HuH-7.5 (cell line): ENCODE measurements around the gene DDA1.
"Not testable (repeated sequence)": the region's sequence is repeated elsewhere in the genome, so short reads cannot be mapped to it uniquely, and the experiment has no call there.

Experiments used
- DNase-seq: peaks from one replicate; pipeline ENCODE4 v3.0.0; 2011; ENCODE audit warnings: low spot score

The DDA1 gene

DNA sequence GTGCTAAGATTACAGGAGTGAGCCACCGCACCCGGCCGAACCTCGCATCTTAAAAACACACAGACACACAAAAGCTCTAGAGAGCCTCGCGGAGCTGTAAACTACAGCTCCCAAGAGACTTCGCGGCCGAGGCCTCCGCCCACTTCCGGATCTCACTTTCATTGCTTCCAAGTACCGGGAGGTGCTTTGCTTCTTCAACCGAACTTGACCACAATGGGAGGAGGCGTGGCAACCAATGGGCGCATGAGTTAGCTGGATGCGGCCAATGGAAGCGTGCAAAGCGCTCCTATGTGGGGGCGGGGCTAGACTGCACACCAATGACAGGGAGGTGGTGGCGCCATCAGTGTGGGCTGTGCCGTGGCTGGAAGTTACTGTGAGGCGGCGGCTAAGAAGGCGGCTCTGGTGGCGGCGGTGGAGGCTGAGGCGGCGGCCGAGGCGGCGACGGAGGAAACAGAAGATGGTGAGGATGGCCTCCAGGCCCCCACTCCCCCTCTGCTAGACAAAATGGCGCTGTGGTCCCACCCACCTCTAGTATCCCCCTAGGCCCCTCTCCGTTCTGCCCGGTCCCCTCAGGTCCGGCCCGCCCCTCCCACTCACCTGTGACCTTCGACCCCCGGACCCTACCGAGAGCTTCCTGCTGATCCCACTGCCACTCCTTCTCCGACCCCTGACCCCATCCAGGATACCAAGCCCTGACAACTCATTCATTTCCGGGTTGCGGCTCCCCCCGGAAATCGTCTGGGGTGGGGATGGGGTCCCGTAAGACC is at the start of gene DDA1:
TSS of gene DDA1 (plus strand) at position 366 of the 767 bp plus-strand sequence. CDS start at position 458, 92 bp downstream.
- DNase-seq: peak; percentile 99

- DNase-seq: no peak
These were observed 49.4 kb upstream of the DDA1 start for GRCh38 chr19:17259934-17260333.

DNA sequence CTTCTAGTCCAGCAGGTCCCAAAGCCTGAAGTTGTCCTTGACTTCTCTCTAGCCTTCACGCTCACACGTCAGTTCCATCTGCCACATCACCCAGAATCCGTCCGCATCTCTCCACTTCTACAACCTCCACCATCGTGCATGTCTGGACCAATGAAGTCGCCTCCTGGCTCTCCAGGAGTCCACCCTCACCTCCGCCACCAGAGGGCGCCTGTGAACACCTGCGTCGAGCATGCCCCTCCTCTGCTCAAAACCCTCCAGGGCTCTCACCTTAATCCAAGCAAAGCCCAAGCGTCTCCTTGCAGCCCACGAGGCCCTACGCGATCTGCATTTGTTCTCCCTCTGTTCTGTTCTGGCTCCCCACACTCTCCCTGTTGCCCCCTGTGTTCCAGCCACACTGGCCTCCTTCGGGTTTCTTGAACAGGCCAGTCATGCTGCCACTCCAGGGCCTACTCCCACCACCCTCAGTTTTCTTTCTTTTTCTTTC is 48.5 kb upstream of the DDA1 start:
- peak; percentile 98 for DNase-seq

GRCh38 chr19:17262557-17262956 is 46.8 kb upstream of the DDA1 start:
- DNase-seq: no peak

DNA sequence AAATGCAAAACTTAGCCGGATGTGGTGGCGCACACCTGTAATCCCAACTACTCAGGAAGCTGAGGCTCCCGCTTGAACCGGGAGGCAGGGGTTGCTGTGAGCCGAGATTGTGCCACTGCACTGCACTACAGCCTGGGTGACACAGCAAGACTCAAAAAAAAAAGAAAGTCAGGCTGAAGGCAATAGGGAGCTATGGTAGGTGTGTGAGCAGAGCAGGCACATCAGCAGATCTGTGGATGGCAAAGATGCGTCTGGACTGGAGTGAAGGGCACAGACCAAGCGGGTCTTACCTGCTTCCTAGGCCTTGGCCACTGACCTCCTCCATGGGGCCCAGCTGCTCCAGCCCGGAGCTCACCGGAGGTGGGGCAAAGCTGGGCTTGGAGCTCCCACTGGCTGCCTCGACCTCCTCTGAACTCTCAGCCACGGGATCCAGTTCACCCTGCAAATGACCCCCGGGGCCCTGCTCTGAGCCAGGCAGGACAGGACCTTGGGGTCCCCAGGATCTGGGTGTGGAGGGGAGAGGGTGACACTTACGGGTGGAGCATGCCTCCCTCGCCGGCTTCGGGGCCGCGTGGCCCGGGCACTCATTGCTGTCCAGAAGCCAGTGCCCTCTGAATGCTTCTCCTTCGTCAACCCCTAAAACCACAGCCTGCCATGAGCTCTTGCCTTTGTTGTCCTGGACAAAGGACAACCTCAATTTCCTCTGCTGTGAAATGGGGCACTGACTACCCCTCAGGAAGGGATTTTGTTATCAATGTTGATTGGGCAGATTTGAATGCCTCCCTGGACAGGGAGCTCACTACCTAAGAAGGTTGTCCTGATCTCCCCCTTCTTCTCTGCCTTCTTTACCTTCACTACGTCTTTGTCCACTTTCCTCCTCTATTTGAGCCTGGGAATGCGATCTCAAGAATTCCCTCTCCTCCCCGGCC is 45.4 kb upstream of the DDA1 start:
- DNase-seq: no peak

DNA sequence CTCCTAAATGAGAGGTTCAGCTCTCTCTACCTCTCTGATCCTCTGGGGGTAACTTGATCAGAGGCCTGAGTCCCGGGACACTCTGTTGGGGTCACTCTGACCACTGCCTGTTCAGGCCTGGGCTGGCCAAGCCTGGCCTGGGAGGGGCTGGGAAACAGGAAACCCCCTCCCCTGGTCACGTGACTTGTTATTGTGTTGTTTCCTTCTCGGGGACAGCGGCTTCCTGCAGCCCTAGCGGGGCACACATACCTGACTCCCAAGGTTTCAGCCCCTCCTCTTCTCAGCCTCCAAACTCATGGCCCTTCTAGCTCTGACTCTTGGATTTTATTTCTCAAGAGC is 44.8 kb upstream of the DDA1 start, which contains the start of gene USHBP1:
TSS of gene USHBP1 (minus strand) at position 105 of the 339 bp plus-strand sequence. CDS start 446 bp downstream, outside the sequence.
- DNase-seq: no peak

DNA sequence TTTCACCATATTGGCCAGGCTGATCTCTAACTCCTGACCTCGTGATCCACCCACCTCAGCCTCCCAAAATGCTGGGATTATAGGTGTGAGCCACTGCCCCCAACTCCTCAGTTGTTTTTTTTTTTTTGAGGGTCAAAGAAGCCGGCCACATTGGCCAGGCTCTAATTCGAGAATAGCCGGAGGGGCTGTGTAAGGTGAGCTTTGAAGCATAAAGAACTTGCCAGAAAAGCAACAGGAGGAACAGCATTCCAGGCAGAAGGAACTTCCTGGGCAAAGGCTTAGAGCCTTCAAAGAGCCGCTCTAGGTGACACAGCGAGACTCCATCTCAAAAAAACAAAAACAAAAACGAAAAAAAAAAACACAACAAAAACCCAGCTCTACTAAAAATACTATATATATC is 43.3 kb upstream of the DDA1 start:
- DNase-seq: no peak

GRCh38 chr19:17266589-17266974 is 42.8 kb upstream of the DDA1 start:
- DNase-seq: no peak

DNA sequence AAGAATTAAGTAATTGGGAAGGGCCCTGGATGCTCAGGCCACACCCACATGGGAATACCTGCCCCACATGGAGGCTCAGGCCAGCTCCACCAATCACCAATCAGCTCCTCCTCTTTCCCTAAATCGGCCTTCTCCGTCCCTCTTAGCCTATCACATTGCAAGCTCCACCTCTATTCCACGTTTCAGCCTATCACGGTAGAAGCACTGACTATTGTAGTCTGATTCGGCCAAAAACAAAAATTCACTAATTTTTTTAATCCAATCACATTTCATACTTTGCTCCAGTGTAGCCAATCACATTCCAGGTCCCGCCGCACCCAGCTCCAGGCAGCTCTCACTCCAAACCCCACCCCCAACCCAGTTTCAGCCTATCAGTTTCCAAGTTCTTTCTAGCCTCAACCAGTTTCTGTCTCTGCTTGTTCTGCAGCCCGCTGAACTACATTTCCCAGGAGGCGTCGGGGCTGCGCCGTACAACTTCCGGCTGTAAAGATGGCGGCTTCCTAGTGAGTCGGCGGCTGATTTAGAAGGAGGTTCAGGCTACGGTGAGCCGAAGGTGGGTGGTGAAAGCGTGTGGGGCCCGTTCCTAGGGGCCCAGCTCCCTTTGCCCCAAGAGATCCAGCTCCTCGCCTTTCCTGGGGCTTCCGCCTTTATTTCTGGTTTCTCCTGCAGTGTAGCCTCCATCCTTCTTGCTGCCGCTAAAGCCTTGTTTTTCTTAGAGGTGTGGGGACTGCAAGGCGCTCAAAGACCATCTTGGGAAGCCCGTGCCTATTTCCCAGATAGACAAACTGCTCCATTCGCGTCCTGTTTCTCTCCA is 42.2 kb upstream of the DDA1 start, which contains the start of gene BABAM1:
TSS of gene BABAM1 (plus strand) at position 469 of the 814 bp plus-strand sequence. CDS start 1,364 bp downstream, outside the sequence.
- peak; percentile 99 for DNase-seq

DNA sequence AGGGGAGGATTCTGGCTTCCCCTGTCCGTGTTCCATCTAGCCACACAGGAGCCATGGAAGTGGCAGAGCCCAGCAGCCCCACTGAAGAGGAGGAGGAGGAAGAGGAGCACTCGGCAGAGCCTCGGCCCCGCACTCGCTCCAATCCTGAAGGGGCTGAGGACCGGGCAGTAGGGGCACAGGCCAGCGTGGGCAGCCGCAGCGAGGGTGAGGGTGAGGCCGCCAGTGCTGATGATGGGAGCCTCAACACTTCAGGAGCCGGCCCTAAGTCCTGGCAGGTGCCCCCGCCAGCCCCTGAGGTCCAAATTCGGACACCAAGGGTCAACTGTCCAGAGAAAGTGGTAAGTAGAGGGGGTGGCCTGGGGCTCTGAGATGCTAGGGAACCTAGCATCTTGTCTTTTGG is 40.6 kb upstream of the DDA1 start:
- no peak for DNase-seq

- not testable (repeated sequence) for DNase-seq
These were observed 34.5 kb upstream of the DDA1 start for GRCh38 chr19:17274892-17275291.

DNA sequence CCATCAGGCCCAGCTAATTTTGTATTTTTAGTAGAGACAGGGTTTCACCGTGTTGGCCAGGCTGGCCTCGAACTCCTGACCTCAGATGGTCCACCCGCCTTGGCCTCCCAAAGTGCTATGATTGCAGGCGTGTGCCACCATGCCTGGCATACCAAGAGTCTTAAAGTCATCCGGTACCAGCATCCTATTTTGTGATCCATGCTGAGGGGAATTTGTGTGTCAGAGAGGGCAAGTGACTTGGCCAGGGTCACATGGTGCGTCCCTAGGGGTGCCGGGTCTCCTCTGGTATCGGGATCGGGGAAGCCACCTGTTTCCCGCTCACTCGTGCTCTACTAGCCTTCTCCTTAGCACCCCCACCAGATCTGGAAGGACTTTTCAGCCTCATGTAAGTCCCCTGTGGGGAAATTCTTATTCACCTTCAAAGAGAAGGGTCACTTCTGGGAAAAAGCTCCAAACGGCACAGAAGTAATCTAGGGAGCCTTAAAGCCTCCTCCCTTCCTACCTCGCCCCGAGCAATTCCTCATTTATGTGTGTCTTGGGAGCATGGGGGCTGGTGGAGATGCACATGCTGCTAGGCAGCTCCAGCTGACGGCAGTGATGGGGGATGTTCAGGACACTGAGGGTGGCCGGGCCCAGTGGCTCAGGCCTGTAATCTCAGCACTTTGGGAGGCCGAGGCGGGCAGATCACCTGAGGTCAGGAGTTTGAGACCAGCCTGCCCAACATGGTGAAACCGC is 33.8 kb upstream of the DDA1 start:
- DNase-seq: no peak

- DNase-seq: no peak
These were observed 29.9 kb upstream of the DDA1 start for GRCh38 chr19:17279436-17279835.

- peak; percentile 53 for DNase-seq
These were observed 27.7 kb upstream of the DDA1 start, which contains the start of gene ANKLE1 for GRCh38 chr19:17281391-17282304. Gene ANKLE1, plus strand, starts transcription at chr19:17281901. Its CDS starts 20 bp downstream, at chr19:17281921.

- peak; percentile 96 for DNase-seq
These were observed 26.8 kb upstream of the DDA1 start for GRCh38 chr19:17282488-17283125.

- DNase-seq: no peak
These were observed 25.8 kb upstream of the DDA1 start for GRCh38 chr19:17283504-17283996.

GRCh38 chr19:17285415-17286135 is 23.8 kb upstream of the DDA1 start:
- DNase-seq: no peak

DNA sequence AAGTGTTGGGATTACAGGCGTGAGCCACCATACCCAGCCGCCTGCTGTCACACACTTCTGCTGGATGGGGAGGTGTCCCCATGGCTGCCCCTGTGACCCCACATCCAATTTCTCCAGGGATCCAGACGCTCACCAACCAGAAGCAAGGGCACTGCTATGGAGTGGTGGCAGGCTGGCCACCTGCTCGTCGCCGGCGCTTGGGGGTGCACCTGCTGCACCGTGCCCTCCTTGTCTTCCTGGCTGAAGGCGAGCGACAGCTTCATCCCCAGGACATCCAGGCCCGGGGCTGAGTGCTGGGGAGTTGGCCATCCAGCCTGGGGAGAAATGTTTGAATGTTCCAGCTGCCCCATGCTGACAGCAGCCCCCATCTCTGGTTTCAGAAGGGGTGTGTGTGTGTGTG is 23.1 kb upstream of the DDA1 start:
- DNase-seq: no peak

- no peak for DNase-seq
These were observed 22.6 kb upstream of the DDA1 start for GRCh38 chr19:17286752-17287151.
